Cardiac muscle cell (in vitro differentiated cells and primary cell): Measurements from ENCODE around the gene C1RL. TPM values are rescaled to one million over a fixed set of nuclear protein-coding genes. Genes with fewer than 3 reads are reported as not detected.

Source experiments
- DNase-seq, 2 donors: peaks; one replicate each; pipeline versions ENCODE4 v3.0.0 to v3.0.0-alpha.2; 2010 to 2017; ENCODE audit warnings: low read depth in 1 of 2, low spot score in 1 of 2
- H3K27ac ChIP-seq: fragments of 200-600 bp; sonication (generic); 2 replicates; pipeline ENCODE4 v1.5.1; 2016
- H3K27me3 ChIP-seq: fragments of 200-600 bp; sonication (generic); 2 replicates; pipeline ENCODE4 v1.6.0; 2016; ENCODE audit warnings: control low read depth
- H3K36me3 ChIP-seq: fragments of 200-600 bp; sonication (generic); 2 replicates; pipeline ENCODE4 v1.5.1; 2016; ENCODE audit warnings: control low read depth
- H3K4me1 ChIP-seq: fragments of 200-600 bp; sonication (generic); 2 replicates; pipeline ENCODE4 v1.8.1; 2017; ENCODE audit warnings: low read depth, mild to moderate bottlenecking, mixed run types
- H3K4me3 ChIP-seq: fragments of 200-600 bp; sonication (generic); 2 replicates; pipeline ENCODE4 v1.5.1; 2016; ENCODE audit warnings: mild to moderate bottlenecking
- H3K9me3 ChIP-seq: fragments of 200-600 bp; sonication (generic); 2 replicates; pipeline ENCODE4 v1.5.1; 2017; ENCODE audit warnings: low read depth, mild to moderate bottlenecking, control low read depth
- CTCF ChIP-seq: IDR thresholded peaks from 2 replicates; pipeline ENCODE4 v1.5.1; 2012; ENCODE audit warnings: low read depth, mild to moderate bottlenecking, low read length
- polyA plus RNA-seq: library from polyadenylated mRNA; unstranded; fragments of >200 nt; fragmentation: Nextera tagmentation; extraction: Ambion mirVana; gene quantifications from 2 replicates; pipeline ENCODE4 v1.2.1, GENCODE V29; 2016
- total RNA-seq: library from RNA; depleted of rRNA; stranded (reverse); fragments of >200 nt; gene quantifications from 2 replicates; pipeline ENCODE4 v1.2.3, GENCODE V29; 2016

The C1RL gene
- 18.4 and 32.4 TPM in 2 replicates for total RNA-seq
- polyA plus RNA-seq, result 12.2 and 14.3 TPM in 2 replicates

- Histone ChIP-seq H3K9me3 (no peaks in the 10 kb centered on the region), H3K27me3 (no peaks in the 10 kb centered on the region), H3K4me1 (no peaks in the 10 kb centered on the region), H3K4me3 (peak within 1 kb of the TSS; percentile 18), H3K36me3 (no peaks in the 10 kb centered on the region), H3K27ac (no peak within 1 kb of the TSS)
- TF ChIP-seq CTCF, result peak; percentile 97
- DNase-seq, result peak; percentile 82 to 95
These were observed at the start of gene C1RL for GRCh38 chr12:7108796-7109571. C1RL (minus strand) TSS chr12:7109214; CDS start chr12:7109180, 34 bp downstream.

GRCh38 chr12:7157391-7157790 lies 48.4 kb upstream of the C1RL start:
- no peak for DNase-seq
- peaks cover 10% of the 10 kb centered on the region for H3K4me1 ChIP-seq
- no peak for TF ChIP-seq CTCF
- H3K27me3 ChIP-seq, result no peaks in the 10 kb centered on the region
- H3K36me3 ChIP-seq, result no peaks in the 10 kb centered on the region
- H3K9me3 ChIP-seq, result no peaks in the 10 kb centered on the region
- H3K27ac ChIP-seq, result no peak overlapping the region
- no peak overlapping the region for H3K4me3 ChIP-seq

- TF ChIP-seq CTCF, result no peak
- Histone ChIP-seq H3K36me3 (no peaks in the 10 kb centered on the region), H3K9me3 (no peaks in the 10 kb centered on the region), H3K4me1 (peaks cover 10% of the 10 kb centered on the region), H3K27ac (no peak overlapping the region), H3K4me3 (no peak overlapping the region), H3K27me3 (no peaks in the 10 kb centered on the region)
- no peak for DNase-seq
These were observed 47.5 kb upstream of the C1RL start for GRCh38 chr12:7156259-7157197.

- Histone ChIP-seq H3K27ac (peak overlapping the region; percentile 9), H3K27me3 (no peaks in the 10 kb centered on the region), H3K4me3 (no peak overlapping the region), H3K36me3 (no peaks in the 10 kb centered on the region), H3K4me1 (peaks cover 10% of the 10 kb centered on the region), H3K9me3 (no peaks in the 10 kb centered on the region)
- TF ChIP-seq CTCF, result no peak
- peak; percentile 25 to 58 for DNase-seq
These were observed 46.5 kb upstream of the C1RL start for GRCh38 chr12:7155471-7156034.

GRCh38 chr12:7154901-7155470 lies 46.0 kb upstream of the C1RL start:
- Histone ChIP-seq H3K27ac (peak overlapping the region; percentile 9), H3K4me3 (no peak overlapping the region), H3K4me1 (peaks cover 10% of the 10 kb centered on the region), H3K36me3 (no peaks in the 10 kb centered on the region), H3K27me3 (no peaks in the 10 kb centered on the region), H3K9me3 (no peaks in the 10 kb centered on the region)
- DNase-seq, result no peak
- TF ChIP-seq CTCF, result no peak
